GM21367 (cell line): Measurements from ENCODE around the gene MANBA.

ENCODE experiments used
- ATAC-seq: cut with Tn5 transposase; IDR thresholded peaks from one replicate; pipeline ENCODE4 v1.9.1; 2021; ENCODE audit not compliant: unreplicated experiment

MANBA gene

GRCh38 chr4:102598762-102599374 is 161.9 kb downstream of the MANBA start:
- peak; percentile 54 for ATAC-seq

GRCh38 chr4:102598086-102598761 is 162.5 kb downstream of the MANBA start:
- peak; percentile 60 for ATAC-seq

GRCh38 chr4:102596532-102596931 is 164.2 kb downstream of the MANBA start:
- ATAC-seq, result no peak

GRCh38 chr4:102594000-102594399 is 166.8 kb downstream of the MANBA start:
- ATAC-seq, result no peak

- no peak for ATAC-seq
Observed at GRCh38 chr4:102593147-102593546, 167.6 kb downstream of the MANBA start.

GRCh38 chr4:102592256-102592655 is 168.5 kb downstream of the MANBA start:
- ATAC-seq, result no peak

- no peak for ATAC-seq
Observed at GRCh38 chr4:102589743-102590142, 171.0 kb downstream of the MANBA start.

GRCh38 chr4:102586644-102587021 is 174.1 kb downstream of the MANBA start:
- ATAC-seq, result peak; percentile 22

GRCh38 chr4:102586002-102586643 is 174.6 kb downstream of the MANBA start:
- peak; percentile 34 for ATAC-seq

GRCh38 chr4:102585329-102585728 is 175.4 kb downstream of the MANBA start:
- no peak for ATAC-seq

- ATAC-seq, result no peak
Observed at GRCh38 chr4:102584091-102584490, 176.7 kb downstream of the MANBA start.
